HL-60 (cell line): Measurements from ENCODE around the gene CHST13.

Experiments
- CTCF ChIP-seq: IDR thresholded peaks from one replicate; pipeline ENCODE4 v1.5.1; 2011; ENCODE audit warnings: low read length, control low read depth, inconsistent platforms; ENCODE audit not compliant: insufficient read depth
- POLR2AphosphoS5 ChIP-seq: IDR thresholded peaks from 2 replicates; pipeline ENCODE4 v1.6.1; 2012; ENCODE audit warnings: low read depth
- SPI1 ChIP-seq: IDR thresholded peaks from 2 replicates; pipeline ENCODE4 v1.6.1; 2012; ENCODE audit warnings: low read depth, mild to moderate bottlenecking, borderline replicate concordance

GRCh38 chr3:126524429-126524988, 554 bp downstream of the CHST13 start:
- no peak for TF ChIP-seq CTCF
- TF ChIP-seq POLR2AphosphoS5 = no peak
- TF ChIP-seq SPI1 = no peak
